HG03521 (cell line): Measurements from ENCODE around the gene NDST4.

Experiments
- ATAC-seq: cut with Tn5 transposase; IDR thresholded peaks from one replicate; pipeline ENCODE4 v1.9.1; 2021; ENCODE audit warnings: mild to moderate bottlenecking, moderate library complexity; ENCODE audit not compliant: unreplicated experiment

Gene NDST4

GRCh38 chr4:114807759-114808404 is 305.5 kb downstream of the NDST4 start:
- ATAC-seq: peak; percentile 99

- no peak for ATAC-seq
Measured at GRCh38 chr4:114807357-114807756, 306.1 kb downstream of the NDST4 start.

- no peak for ATAC-seq
Measured at GRCh38 chr4:114791976-114792375, 321.4 kb downstream of the NDST4 start.

GRCh38 chr4:114785570-114785969 is 327.9 kb downstream of the NDST4 start:
- ATAC-seq: no peak

GRCh38 chr4:114783215-114783595 is 330.2 kb downstream of the NDST4 start:
- ATAC-seq: no peak

GRCh38 chr4:114782415-114783214 is 330.8 kb downstream of the NDST4 start:
- no peak for ATAC-seq

- ATAC-seq: no peak
Measured at GRCh38 chr4:114780205-114780604, 333.2 kb downstream of the NDST4 start.
